Keratinocyte (primary cell): Measurements from ENCODE around the gene GRK6. TPM values are rescaled to one million over a fixed set of nuclear protein-coding genes. Genes with fewer than 3 reads are reported as not detected.

Experiments used
- DNase-seq: peaks from one replicate; pipeline ENCODE4 v3.0.0-alpha.2; 2011; ENCODE audit warnings: low read depth, missing footprints, low spot score
- FAIRE-seq: peaks from 2 replicates; lab custom pipeline; 2011; peaks lifted over from hg19 to GRCh38; lab: Jason Lieb, UNC
- H2AFZ ChIP-seq: 2 replicates; pipeline ENCODE4 v1.6.0; 2012; ENCODE audit warnings: low read length, control low read depth, inconsistent platforms; ENCODE audit not compliant: control insufficient read depth
- H3K27ac ChIP-seq: 2 replicates; pipeline ENCODE4 v1.5.1; 2011; ENCODE audit warnings: low read length; ENCODE audit not compliant: control insufficient read depth, insufficient read depth
- H3K27me3 ChIP-seq: 3 replicates; pipeline ENCODE4 v1.6.0; 2011; ENCODE audit warnings: low read length; ENCODE audit not compliant: control insufficient read depth, insufficient read depth; ENCODE audit errors: extremely low read depth
- H3K36me3 ChIP-seq, 2 experiments: 2 replicates in 1 of 2; 3 replicates in 1 of 2; pipeline ENCODE4 v1.5.1; 2011; ENCODE audit warnings: low read length in 2 of 2, mild to moderate bottlenecking in 1 of 2; ENCODE audit not compliant: control insufficient read depth in 2 of 2, insufficient read depth in 2 of 2; ENCODE audit errors: extremely low read depth in 1 of 2
- H3K4me1 ChIP-seq: 3 replicates; pipeline ENCODE4 v1.5.1; 2011; ENCODE audit warnings: low read length; ENCODE audit not compliant: control insufficient read depth, insufficient read depth; ENCODE audit errors: extremely low read depth
- H3K4me2 ChIP-seq: 3 replicates; pipeline ENCODE4 v1.6.0; 2011; ENCODE audit warnings: low read depth, low read length; ENCODE audit not compliant: control insufficient read depth, insufficient read depth; ENCODE audit errors: extremely low read depth
- H3K4me3 ChIP-seq, 3 experiments: fragments of 200-600 bp in 1 of 3; sonication (generic) in 1 of 3; 2 replicates in 2 of 3; 3 replicates in 1 of 3; pipeline ENCODE4 v1.5.1; 2011 to 2016; ENCODE audit warnings: low read length in 3 of 3, mild to moderate bottlenecking in 3 of 3, control low read depth in 2 of 3, inconsistent platforms in 1 of 3, low read depth in 1 of 3, mixed read lengths in 1 of 3, mixed run types in 1 of 3, moderate library complexity in 1 of 3; ENCODE audit not compliant: control insufficient read depth in 2 of 3, insufficient read depth in 2 of 3; ENCODE audit errors: extremely low read depth in 1 of 3
- H3K79me2 ChIP-seq: 2 replicates; pipeline ENCODE4 v1.6.0; 2012; ENCODE audit warnings: low read length; ENCODE audit not compliant: control insufficient read depth, insufficient read depth
- H3K9ac ChIP-seq: 3 replicates; pipeline ENCODE4 v1.6.0; 2011; ENCODE audit warnings: low read length; ENCODE audit not compliant: control insufficient read depth, insufficient read depth; ENCODE audit errors: extremely low read depth
- H3K9me1 ChIP-seq: 3 replicates; pipeline ENCODE4 v1.6.0; 2011; ENCODE audit warnings: low read length; ENCODE audit not compliant: control insufficient read depth, insufficient read depth; ENCODE audit errors: extremely low read depth
- H3K9me3 ChIP-seq: 2 replicates; pipeline ENCODE4 v1.5.1; 2012; ENCODE audit warnings: low read depth, low read length; ENCODE audit not compliant: control insufficient read depth
- H4K20me1 ChIP-seq: 3 replicates; pipeline ENCODE4 v1.6.0; 2011; ENCODE audit warnings: low read length; ENCODE audit not compliant: control insufficient read depth, insufficient read depth; ENCODE audit errors: extremely low read depth
- CTCF ChIP-seq, 3 experiments: IDR thresholded peaks in 1 of 3; conservative IDR thresholded peaks in 1 of 3; optimal IDR thresholded peaks in 1 of 3; 2 replicates in 2 of 3; 3 replicates in 1 of 3; pipeline versions ENCODE3 to v1.5.1; 2011; ENCODE audit warnings: low read length in 3 of 3, mild to moderate bottlenecking in 3 of 3, moderate library complexity in 2 of 3, control low read depth in 1 of 3, inconsistent platforms in 1 of 3; ENCODE audit not compliant: insufficient read depth in 2 of 3; ENCODE audit errors: extremely low read depth in 1 of 3
- EZH2 ChIP-seq: IDR thresholded peaks from one replicate; pipeline ENCODE4 v1.6.1; 2012; ENCODE audit warnings: inconsistent platforms, mild to moderate bottlenecking, low read length, moderate library complexity
- dilution Hi-C: fragments of 300-500 bp; cut with MboI; formaldehyde crosslinking; loops from one replicate; pipeline ENCODE4 v1.7.0; 2020; ENCODE audit warnings: low sequenced_read_pairs; ENCODE audit not compliant: extremely low pct_ligation_motif_present
- polyA plus RNA-seq, 5 experiments: library from polyadenylated mRNA; depleted of rRNA in 3 of 5; stranded (reverse) in 3 of 5; stranded (forward) in 1 of 5; unstranded in 1 of 5; fragments of >200 nt; gene quantifications; 1 replicate in 1 of 5; 2 replicates in 3 of 5; 3 replicates in 1 of 5; pipeline versions ENCODE4 v1.2.1 to v1.2.3, GENCODE V29; 2011 to 2012; ENCODE audit warnings: missing spikeins in 2 of 5, low read depth in 1 of 5, low replicate concordance in 1 of 5

Gene GRK6
- polyA plus RNA-seq, 1 donor (not counting 4 experiments of a cell fraction or from before 2014, with no cell fraction given) = 29.9 TPM

DNA sequence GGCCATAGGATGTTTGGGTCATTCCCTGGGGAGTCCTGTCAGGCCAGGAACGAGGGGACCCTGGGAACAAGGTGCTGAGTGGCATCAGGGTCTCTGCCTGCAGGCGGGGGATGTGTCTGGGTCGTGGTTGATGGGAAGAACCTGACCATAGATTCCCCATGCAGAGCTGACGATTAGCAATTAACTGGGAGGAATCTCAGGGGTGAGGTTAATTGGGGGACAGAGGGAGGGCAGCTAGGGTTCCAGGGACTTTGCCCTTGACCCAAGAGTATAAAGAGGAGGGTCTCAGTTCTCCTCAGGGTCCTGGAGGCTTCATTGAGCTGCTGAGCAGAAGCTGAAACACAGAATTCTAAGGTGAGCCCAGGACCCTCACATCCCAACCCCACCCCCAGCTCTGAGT, 42.3 kb upstream of the GRK6 start, which contains the start of gene SLC34A1:
SLC34A1 (plus strand) TSS at position 301 of the 400 bp plus-strand sequence. CDS start 1,308 bp downstream, outside the sequence.
- H3K27ac ChIP-seq = no peak within 1 kb of the TSS
- H3K9me1 ChIP-seq = no peaks in the 10 kb centered on the region
- no peaks in the 10 kb centered on the region for H3K36me3 ChIP-seq
- peaks cover 24% of the 10 kb centered on the region for H3K4me1 ChIP-seq
- TF ChIP-seq EZH2 (no peak), CTCF (optimal IDR thresholded peaks at IDR 0.05 in 1 of 3, IDR thresholded peaks at IDR 0.05 in 1 of 3, conservative IDR thresholded peaks at IDR 0.05 in 1 of 3; ENCODE audit: extremely low read depth in 1 of 3, insufficient read depth in 2 of 3, low read length in 3 of 3) (no peak)
- no peaks in the 10 kb centered on the region for H3K9me3 ChIP-seq
- no peak for DNase-seq
- H3K4me3 ChIP-seq = no peak within 1 kb of the TSS
- no peak for FAIRE-seq
- no peaks in the 10 kb centered on the region for H3K79me2 ChIP-seq
- H3K27me3 ChIP-seq = peaks cover 5% of the 10 kb centered on the region
- dilution Hi-C loops = no loop called here
- no peak within 1 kb of the TSS for H3K9ac ChIP-seq
- H2AFZ ChIP-seq = no peak within 1 kb of the TSS
- no peak within 1 kb of the TSS for H3K4me2 ChIP-seq
- peaks cover 2% of the 10 kb centered on the region for H4K20me1 ChIP-seq

DNA sequence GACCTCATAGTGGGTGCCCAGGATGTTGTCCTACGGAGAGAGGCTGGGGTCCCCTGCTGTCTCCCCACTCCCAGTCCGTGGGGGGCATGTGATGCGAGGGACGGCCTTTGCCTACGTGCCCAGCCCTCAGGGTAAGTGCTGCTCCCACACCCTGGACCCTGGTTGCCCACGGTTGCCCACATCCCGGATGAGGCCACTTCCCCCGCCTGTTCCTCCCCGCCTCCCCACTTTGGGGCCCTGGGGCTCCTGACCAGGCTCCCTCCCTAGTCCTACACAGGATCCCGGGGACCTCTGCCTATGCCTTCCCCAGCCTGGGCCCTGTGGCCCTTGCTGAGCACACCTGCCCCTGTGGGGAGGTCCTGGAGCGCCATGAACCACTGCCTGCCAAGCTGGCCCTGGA, 40.8 kb upstream of the GRK6 start:
- Histone ChIP-seq H3K9ac (no peak overlapping the region), H3K4me2 (no peak overlapping the region), H4K20me1 (peaks cover 2% of the 10 kb centered on the region), H3K36me3 (no peaks in the 10 kb centered on the region), H3K27ac (no peak overlapping the region), H3K79me2 (no peaks in the 10 kb centered on the region), H3K9me1 (no peaks in the 10 kb centered on the region), H3K4me1 (peaks cover 34% of the 10 kb centered on the region), H3K9me3 (no peaks in the 10 kb centered on the region), H2AFZ (no peak overlapping the region), H3K4me3 (no peak overlapping the region), H3K27me3 (peaks cover 5% of the 10 kb centered on the region)
- DNase-seq = no peak
- no peak for FAIRE-seq
- dilution Hi-C loops = no loop called here
- TF ChIP-seq CTCF (optimal IDR thresholded peaks at IDR 0.05 in 1 of 3, IDR thresholded peaks at IDR 0.05 in 1 of 3, conservative IDR thresholded peaks at IDR 0.05 in 1 of 3; ENCODE audit: extremely low read depth in 1 of 3, insufficient read depth in 2 of 3, low read length in 3 of 3) (no peak), EZH2 (no peak)
